K562 (cell line): ENCODE results near the gene RNF25. TPM values are rescaled to one million over a fixed set of nuclear protein-coding genes. Genes with fewer than 3 reads are reported as not detected.

Source experiments
- EGR1 ChIP-seq: fragments of 450-650 bp; conservative IDR thresholded peaks from 2 replicates; pipeline ENCODE4 v1.6.1; 2017; ENCODE audit warnings: mild to moderate bottlenecking
- GATAD2A ChIP-seq: fragments of 450-650 bp; IDR thresholded peaks from 2 replicates; pipeline ENCODE4 v1.6.1; 2017
- MEIS2 ChIP-seq: fragments of 450-650 bp; IDR thresholded peaks from 2 replicates; pipeline ENCODE4 v1.6.1; 2014; ENCODE audit warnings: mild to moderate bottlenecking; ENCODE audit not compliant: partially characterized antibody
- MXD1 ChIP-seq: fragments of 250-450 bp; sonication (Bioruptor Pico); IDR thresholded peaks from 2 replicates; pipeline ENCODE4 v1.8.0; 2021; ENCODE audit warnings: borderline replicate concordance, mild to moderate bottlenecking, moderate library complexity; ENCODE audit not compliant: poor library complexity, severe bottlenecking
- RFX1 ChIP-seq: fragments of 450-650 bp; IDR thresholded peaks from 2 replicates; pipeline ENCODE4 v1.6.1; 2016; ENCODE audit warnings: mild to moderate bottlenecking, moderate library complexity
- SIX5 ChIP-seq, 2 experiments: IDR thresholded peaks; 2 replicates each; pipeline ENCODE4 v1.6.1; 2011; ENCODE audit warnings: low read length in 2 of 2, borderline replicate concordance in 1 of 2, low read depth in 1 of 2, mild to moderate bottlenecking in 1 of 2, moderate library complexity in 1 of 2; ENCODE audit not compliant: insufficient read depth in 1 of 2
- SMAD4 ChIP-seq: fragments of 250-450 bp; sonication (Bioruptor Pico); conservative IDR thresholded peaks from 2 replicates; pipeline ENCODE4 v1.8.0; 2021; ENCODE audit warnings: inconsistent platforms, mild to moderate bottlenecking, moderate library complexity
- polyA plus RNA-seq, 8 experiments: library from polyadenylated mRNA; depleted of rRNA in 4 of 8; stranded (reverse) in 5 of 8; unstranded in 3 of 8; fragments of >200 nt; fragmentation: Nextera tagmentation in 2 of 8; fragmentation: Illumina TruSeq in 1 of 8; extraction: Ambion mirVana in 2 of 8; extraction: Trizol in 1 of 8; gene quantifications; 2 replicates each; pipeline versions ENCODE4 v1.2.1 to v1.2.3, GENCODE V29; 2011 to 2014; ENCODE audit warnings: inconsistent platforms in 1 of 8, missing spikeins in 1 of 8
- total RNA-seq, 7 experiments: library from RNA; depleted of rRNA in 6 of 7; stranded (reverse); fragments of >200 nt in 6 of 7; fragmentation: Illumina TruSeq in 2 of 7; extraction: Trizol in 2 of 7; gene quantifications; 2 replicates each; pipeline versions ENCODE4 v1.2.1 to v1.2.3, GENCODE V29; 2011 to 2021; ENCODE audit warnings: low replicate concordance in 1 of 7
- TF ChIP-seq, protein P1 (sequence below), 2 experiments: fragments of 450-650 bp; formaldehyde crosslinking in 1 of 2; IDR thresholded peaks; 2 replicates each; pipeline versions ENCODE4 v1.4.0 to v1.6.1; 2014 to 2020; ENCODE audit warnings: mild to moderate bottlenecking in 2 of 2, borderline replicate concordance in 1 of 2, low read depth in 1 of 2
- TF ChIP-seq, protein P2 (sequence below): sonication (generic); formaldehyde crosslinking; IDR thresholded peaks from 2 replicates; pipeline ENCODE4 v1.8.0; 2022; ENCODE audit warnings: mild to moderate bottlenecking, missing genetic modification reagents
- TF ChIP-seq, protein P3 (sequence below): sonication (generic); formaldehyde crosslinking; IDR thresholded peaks from 2 replicates; pipeline ENCODE4 v1.8.1; 2022; ENCODE audit warnings: missing genetic modification reagents

Gene RNF25
- total and polyA plus RNA-seq, 9 of the 15 experiments (the other 6 are each of a cell fraction or from before 2014, with no cell fraction given) = 2.3 to 49.8 (median 20.5) TPM

- TF ChIP-seq, protein P1, sequence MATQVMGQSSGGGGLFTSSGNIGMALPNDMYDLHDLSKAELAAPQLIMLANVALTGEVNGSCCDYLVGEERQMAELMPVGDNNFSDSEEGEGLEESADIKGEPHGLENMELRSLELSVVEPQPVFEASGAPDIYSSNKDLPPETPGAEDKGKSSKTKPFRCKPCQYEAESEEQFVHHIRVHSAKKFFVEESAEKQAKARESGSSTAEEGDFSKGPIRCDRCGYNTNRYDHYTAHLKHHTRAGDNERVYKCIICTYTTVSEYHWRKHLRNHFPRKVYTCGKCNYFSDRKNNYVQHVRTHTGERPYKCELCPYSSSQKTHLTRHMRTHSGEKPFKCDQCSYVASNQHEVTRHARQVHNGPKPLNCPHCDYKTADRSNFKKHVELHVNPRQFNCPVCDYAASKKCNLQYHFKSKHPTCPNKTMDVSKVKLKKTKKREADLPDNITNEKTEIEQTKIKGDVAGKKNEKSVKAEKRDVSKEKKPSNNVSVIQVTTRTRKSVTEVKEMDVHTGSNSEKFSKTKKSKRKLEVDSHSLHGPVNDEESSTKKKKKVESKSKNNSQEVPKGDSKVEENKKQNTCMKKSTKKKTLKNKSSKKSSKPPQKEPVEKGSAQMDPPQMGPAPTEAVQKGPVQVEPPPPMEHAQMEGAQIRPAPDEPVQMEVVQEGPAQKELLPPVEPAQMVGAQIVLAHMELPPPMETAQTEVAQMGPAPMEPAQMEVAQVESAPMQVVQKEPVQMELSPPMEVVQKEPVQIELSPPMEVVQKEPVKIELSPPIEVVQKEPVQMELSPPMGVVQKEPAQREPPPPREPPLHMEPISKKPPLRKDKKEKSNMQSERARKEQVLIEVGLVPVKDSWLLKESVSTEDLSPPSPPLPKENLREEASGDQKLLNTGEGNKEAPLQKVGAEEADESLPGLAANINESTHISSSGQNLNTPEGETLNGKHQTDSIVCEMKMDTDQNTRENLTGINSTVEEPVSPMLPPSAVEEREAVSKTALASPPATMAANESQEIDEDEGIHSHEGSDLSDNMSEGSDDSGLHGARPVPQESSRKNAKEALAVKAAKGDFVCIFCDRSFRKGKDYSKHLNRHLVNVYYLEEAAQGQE (IDR thresholded peaks at IDR 0.05; ENCODE audit: borderline replicate concordance) = peak; percentile 37; the same call in 1 of the 2 replicates
- TF ChIP-seq, protein P1 (CRISPR knock-in tag; IDR thresholded peaks at IDR 0.05; ENCODE audit: low read depth) = no peak
- TF ChIP-seq, protein P2, sequence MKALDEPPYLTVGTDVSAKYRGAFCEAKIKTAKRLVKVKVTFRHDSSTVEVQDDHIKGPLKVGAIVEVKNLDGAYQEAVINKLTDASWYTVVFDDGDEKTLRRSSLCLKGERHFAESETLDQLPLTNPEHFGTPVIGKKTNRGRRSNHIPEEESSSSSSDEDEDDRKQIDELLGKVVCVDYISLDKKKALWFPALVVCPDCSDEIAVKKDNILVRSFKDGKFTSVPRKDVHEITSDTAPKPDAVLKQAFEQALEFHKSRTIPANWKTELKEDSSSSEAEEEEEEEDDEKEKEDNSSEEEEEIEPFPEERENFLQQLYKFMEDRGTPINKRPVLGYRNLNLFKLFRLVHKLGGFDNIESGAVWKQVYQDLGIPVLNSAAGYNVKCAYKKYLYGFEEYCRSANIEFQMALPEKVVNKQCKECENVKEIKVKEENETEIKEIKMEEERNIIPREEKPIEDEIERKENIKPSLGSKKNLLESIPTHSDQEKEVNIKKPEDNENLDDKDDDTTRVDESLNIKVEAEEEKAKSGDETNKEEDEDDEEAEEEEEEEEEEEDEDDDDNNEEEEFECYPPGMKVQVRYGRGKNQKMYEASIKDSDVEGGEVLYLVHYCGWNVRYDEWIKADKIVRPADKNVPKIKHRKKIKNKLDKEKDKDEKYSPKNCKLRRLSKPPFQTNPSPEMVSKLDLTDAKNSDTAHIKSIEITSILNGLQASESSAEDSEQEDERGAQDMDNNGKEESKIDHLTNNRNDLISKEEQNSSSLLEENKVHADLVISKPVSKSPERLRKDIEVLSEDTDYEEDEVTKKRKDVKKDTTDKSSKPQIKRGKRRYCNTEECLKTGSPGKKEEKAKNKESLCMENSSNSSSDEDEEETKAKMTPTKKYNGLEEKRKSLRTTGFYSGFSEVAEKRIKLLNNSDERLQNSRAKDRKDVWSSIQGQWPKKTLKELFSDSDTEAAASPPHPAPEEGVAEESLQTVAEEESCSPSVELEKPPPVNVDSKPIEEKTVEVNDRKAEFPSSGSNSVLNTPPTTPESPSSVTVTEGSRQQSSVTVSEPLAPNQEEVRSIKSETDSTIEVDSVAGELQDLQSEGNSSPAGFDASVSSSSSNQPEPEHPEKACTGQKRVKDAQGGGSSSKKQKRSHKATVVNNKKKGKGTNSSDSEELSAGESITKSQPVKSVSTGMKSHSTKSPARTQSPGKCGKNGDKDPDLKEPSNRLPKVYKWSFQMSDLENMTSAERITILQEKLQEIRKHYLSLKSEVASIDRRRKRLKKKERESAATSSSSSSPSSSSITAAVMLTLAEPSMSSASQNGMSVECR (CRISPR knock-in tag) = peak; percentile 92
- TF ChIP-seq SIX5 (IDR thresholded peaks at IDR 0.05; ENCODE audit: borderline replicate concordance in 1 of 2, insufficient read depth in 1 of 2, low read depth in 1 of 2, low read length in 2 of 2) (peak; percentile 51 to 54; a peak in 2 of 4 replicates), MEIS2 (peak; percentile 46), SMAD4 (peak; percentile 72), RFX1 (peak; percentile 73), EGR1 (0 out of 2 replicates have a peak, but pooled peaks have one; percentile 12), MXD1 (CRISPR knock-in tag) (peak; percentile 59), GATAD2A (peak; percentile 84)
- TF ChIP-seq, protein P3, sequence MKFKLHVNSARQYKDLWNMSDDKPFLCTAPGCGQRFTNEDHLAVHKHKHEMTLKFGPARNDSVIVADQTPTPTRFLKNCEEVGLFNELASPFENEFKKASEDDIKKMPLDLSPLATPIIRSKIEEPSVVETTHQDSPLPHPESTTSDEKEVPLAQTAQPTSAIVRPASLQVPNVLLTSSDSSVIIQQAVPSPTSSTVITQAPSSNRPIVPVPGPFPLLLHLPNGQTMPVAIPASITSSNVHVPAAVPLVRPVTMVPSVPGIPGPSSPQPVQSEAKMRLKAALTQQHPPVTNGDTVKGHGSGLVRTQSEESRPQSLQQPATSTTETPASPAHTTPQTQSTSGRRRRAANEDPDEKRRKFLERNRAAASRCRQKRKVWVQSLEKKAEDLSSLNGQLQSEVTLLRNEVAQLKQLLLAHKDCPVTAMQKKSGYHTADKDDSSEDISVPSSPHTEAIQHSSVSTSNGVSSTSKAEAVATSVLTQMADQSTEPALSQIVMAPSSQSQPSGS = no peak
Measured at GRCh38 chr2:218710687-218711549, 39.1 kb upstream of the RNF25 start, which contains the start of gene TTLL4 (continued).
